Kidney (tissue), 14 donors: ENCODE measurements around the gene RAC2. TPM values are rescaled to one million over a fixed set of nuclear protein-coding genes. Genes with fewer than 3 reads are reported as not detected.

Source experiments
- DNase-seq, 5 donors: peaks; one replicate each; pipeline ENCODE4 v3.0.0-alpha.2; 2013 to 2020
- FAIRE-seq: peaks from 2 replicates; lab custom pipeline; 2012; peaks lifted over from hg19 to GRCh38; lab: Jason Lieb, UNC
- H3K27ac ChIP-seq, 2 donors: one replicate each; pipeline ENCODE4 v1.7.0; 2013; ENCODE audit warnings: low read depth in 2 of 2, low read length in 2 of 2, inconsistent platforms in 1 of 2
- H3K27me3 ChIP-seq: one replicate; pipeline ENCODE4 v1.7.1; 2013; ENCODE audit warnings: low read length, inconsistent platforms; ENCODE audit not compliant: control insufficient read depth, insufficient read depth
- H3K36me3 ChIP-seq, 3 donors: one replicate each; pipeline versions ENCODE4 v1.7.0 to v1.7.1; 2013; ENCODE audit warnings: low read length in 3 of 3, control low read depth in 1 of 3, inconsistent platforms in 1 of 3; ENCODE audit not compliant: insufficient read depth in 3 of 3, control insufficient read depth in 2 of 3
- H3K4me1 ChIP-seq, 3 donors: one replicate each; pipeline versions ENCODE4 v1.7.0 to v1.7.1; 2013; ENCODE audit warnings: low read length in 3 of 3, inconsistent platforms in 1 of 3, low read depth in 1 of 3; ENCODE audit not compliant: control insufficient read depth in 2 of 3, insufficient read depth in 2 of 3
- H3K4me3 ChIP-seq, 3 donors: one replicate each; pipeline versions ENCODE4 v1.7.0 to v1.8.1; 2013; ENCODE audit warnings: low read length in 3 of 3, control low read depth in 1 of 3, inconsistent platforms in 1 of 3
- H3K9ac ChIP-seq, 3 donors: one replicate each; pipeline versions ENCODE4 v1.7.0 to v1.7.1; 2013; ENCODE audit warnings: low read length in 3 of 3, control low read depth in 1 of 3, inconsistent platforms in 1 of 3
- H3K9me3 ChIP-seq, 3 donors: one replicate each; pipeline versions ENCODE4 v1.7.0 to v1.7.1; 2013; ENCODE audit warnings: low read length in 3 of 3, control low read depth in 1 of 3, inconsistent platforms in 1 of 3; ENCODE audit not compliant: control insufficient read depth in 2 of 3, insufficient read depth in 1 of 3
- intact Hi-C: fragments of 100-400 bp; cut with DNase I; formaldehyde crosslinking; loops from one replicate; pipeline ENCODE4 v1.11.1; 2022
- polyA plus RNA-seq: library from polyadenylated mRNA; stranded (reverse); fragments of 350-450 nt; fragmentation: Illumina TruSeq; extraction: RNeasy Lipid Tissue Mini Kit (QIAGEN cat#74804); gene quantifications from one replicate; pipeline ENCODE4 v1.2.3, GENCODE V29; 2014; ENCODE audit warnings: low read depth, low replicate concordance; ENCODE audit not compliant: insufficient read depth
- total RNA-seq: library from RNA; stranded (reverse); fragmentation: NEBNext Ultra II Directional; extraction: Animal tissue kit (Norgen Biotek cat#: 25700); gene quantifications from one replicate; pipeline ENCODE4 v1.2.1, GENCODE V29; 2021
- TF ChIP-seq, protein P1 (sequence below): IDR thresholded peaks from 3 replicates; pipeline ENCODE4 v1.5.1; 2012; ENCODE audit warnings: mild to moderate bottlenecking, moderate library complexity, borderline replicate concordance; ENCODE audit not compliant: insufficient read depth; ENCODE audit errors: extremely low read depth
- donor health status: control.
- donor health status: control.
- donor health status: control.
- donor health status: control.
- donor health status: control.
- donor health status: DM: yes; HTN: yes; CAD: no.
- donor health status: Normal renal cell carcinoma (clear cell type).

RAC2 gene
- total and polyA plus RNA-seq, 2 donors from 2014 or later: 4.5 to 38.6 TPM

DNA sequence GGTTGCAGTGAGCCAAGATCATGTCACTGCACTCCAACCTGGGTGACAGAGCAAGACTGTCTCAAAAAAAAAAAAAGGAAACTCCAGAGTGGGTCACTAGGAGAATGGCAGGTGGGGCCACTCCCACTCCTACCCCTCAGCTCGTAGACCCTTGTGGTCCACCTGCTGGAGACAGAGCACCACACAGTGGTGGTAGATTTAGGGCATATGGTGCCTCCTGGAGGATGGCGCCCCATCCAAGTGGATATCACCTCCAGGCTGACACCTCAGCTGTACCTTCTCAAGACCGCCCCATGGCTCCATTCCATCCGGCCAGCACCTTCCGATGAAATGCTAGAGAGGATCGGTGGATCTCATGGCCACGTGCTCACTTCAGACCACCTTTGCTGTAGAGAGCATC lies 44.5 kb upstream of the RAC2 start:
- intact Hi-C loops: no loop called here
- TF ChIP-seq, protein P1, sequence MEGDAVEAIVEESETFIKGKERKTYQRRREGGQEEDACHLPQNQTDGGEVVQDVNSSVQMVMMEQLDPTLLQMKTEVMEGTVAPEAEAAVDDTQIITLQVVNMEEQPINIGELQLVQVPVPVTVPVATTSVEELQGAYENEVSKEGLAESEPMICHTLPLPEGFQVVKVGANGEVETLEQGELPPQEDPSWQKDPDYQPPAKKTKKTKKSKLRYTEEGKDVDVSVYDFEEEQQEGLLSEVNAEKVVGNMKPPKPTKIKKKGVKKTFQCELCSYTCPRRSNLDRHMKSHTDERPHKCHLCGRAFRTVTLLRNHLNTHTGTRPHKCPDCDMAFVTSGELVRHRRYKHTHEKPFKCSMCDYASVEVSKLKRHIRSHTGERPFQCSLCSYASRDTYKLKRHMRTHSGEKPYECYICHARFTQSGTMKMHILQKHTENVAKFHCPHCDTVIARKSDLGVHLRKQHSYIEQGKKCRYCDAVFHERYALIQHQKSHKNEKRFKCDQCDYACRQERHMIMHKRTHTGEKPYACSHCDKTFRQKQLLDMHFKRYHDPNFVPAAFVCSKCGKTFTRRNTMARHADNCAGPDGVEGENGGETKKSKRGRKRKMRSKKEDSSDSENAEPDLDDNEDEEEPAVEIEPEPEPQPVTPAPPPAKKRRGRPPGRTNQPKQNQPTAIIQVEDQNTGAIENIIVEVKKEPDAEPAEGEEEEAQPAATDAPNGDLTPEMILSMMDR: no peak
- no peaks in the 10 kb centered on the region for H3K9me3 ChIP-seq
- H3K4me3 ChIP-seq: no peak overlapping the region
- H3K36me3 ChIP-seq: no peaks in the 10 kb centered on the region
- no peak overlapping the region for H3K27ac ChIP-seq
- H3K27me3 ChIP-seq: no peaks in the 10 kb centered on the region
- no peak for FAIRE-seq
- H3K4me1 ChIP-seq: no peaks in the 10 kb centered on the region
- DNase-seq: no peak
- no peak overlapping the region for H3K9ac ChIP-seq

DNA sequence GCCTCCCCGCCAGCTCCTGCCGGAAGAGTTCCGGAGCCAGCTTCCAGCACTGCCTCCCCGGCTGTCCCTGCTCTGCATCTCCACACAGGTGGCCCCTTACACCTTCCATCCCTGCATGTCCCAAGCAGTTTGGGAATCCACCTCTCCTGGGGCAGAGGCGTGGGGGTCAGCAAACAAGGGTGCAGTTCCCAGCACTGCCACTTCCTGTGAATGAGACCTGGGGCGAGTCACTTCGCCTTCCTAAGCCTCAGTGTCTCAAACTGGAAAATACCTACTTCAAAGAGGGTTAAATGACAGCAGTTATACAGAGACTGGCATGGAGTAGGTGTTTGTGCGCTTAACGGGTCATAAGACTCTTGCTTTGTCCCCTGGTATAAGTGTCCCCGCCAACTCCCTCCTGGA lies 43.5 kb upstream of the RAC2 start:
- H3K4me3 ChIP-seq: no peak overlapping the region
- intact Hi-C loops: no loop called here
- H3K9me3 ChIP-seq: no peaks in the 10 kb centered on the region
- no peaks in the 10 kb centered on the region for H3K27me3 ChIP-seq
- TF ChIP-seq, protein P1: no peak
- H3K27ac ChIP-seq: no peak overlapping the region
- FAIRE-seq: no peak
- DNase-seq: no peak
- H3K36me3 ChIP-seq: no peaks in the 10 kb centered on the region
- H3K9ac ChIP-seq: no peak overlapping the region
- no peaks in the 10 kb centered on the region for H3K4me1 ChIP-seq

- Histone ChIP-seq H3K36me3 (no peaks in the 10 kb centered on the region), H3K4me3 (no peak overlapping the region), H3K27ac (no peak overlapping the region), H3K4me1 (no peaks in the 10 kb centered on the region), H3K9ac (no peak overlapping the region), H3K27me3 (no peaks in the 10 kb centered on the region), H3K9me3 (no peaks in the 10 kb centered on the region)
- DNase-seq (no peak), FAIRE-seq (no peak)
- intact Hi-C loops: no loop called here
- TF ChIP-seq, protein P1: no peak
Measured at GRCh38 chr22:37285937-37286336, 41.9 kb upstream of the RAC2 start.

DNA sequence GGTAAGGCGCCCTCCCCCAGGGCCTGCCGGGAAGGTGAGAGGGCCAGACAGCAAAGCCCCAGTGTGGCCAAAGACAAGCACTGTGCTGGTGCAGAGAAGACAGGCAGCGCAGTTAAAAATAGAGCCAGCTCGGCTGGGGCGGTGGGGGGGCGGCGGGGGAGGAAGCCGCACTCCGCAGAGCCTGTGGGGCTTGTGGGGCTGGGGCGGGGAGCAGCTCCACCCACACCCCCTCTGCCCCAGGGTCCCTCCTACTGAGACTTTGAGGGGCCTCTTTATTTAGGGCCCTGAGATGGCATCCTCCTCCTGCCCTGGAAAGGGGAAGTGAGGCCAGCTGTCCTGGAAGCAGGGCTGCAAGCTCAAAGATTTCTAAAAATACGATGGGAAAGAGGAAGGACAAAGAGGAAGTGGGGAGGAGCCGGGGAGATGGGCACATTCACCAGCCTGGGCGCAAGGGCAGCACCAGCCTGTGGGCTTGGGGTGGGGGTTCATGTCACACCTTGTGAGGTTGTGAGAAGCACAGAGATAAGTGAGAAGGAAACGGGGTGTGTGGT lies 40.8 kb upstream of the RAC2 start:
- peak in 1 of 5 donors; percentile 34 for DNase-seq
- intact Hi-C loops: no loop called here
- no peak overlapping the region for H3K4me3 ChIP-seq

More for the DNA sequence above, 40.8 kb upstream of the RAC2 start:
- no peaks in the 10 kb centered on the region for H3K36me3 ChIP-seq
- H3K4me1 ChIP-seq: no peaks in the 10 kb centered on the region
- H3K27me3 ChIP-seq: no peaks in the 10 kb centered on the region
- H3K9ac ChIP-seq: no peak overlapping the region
- H3K9me3 ChIP-seq: no peaks in the 10 kb centered on the region
- TF ChIP-seq, protein P1: no peak
- no peak for FAIRE-seq
- H3K27ac ChIP-seq: no peak overlapping the region
